ENCODE results near the gene LEAP2.

DNA sequence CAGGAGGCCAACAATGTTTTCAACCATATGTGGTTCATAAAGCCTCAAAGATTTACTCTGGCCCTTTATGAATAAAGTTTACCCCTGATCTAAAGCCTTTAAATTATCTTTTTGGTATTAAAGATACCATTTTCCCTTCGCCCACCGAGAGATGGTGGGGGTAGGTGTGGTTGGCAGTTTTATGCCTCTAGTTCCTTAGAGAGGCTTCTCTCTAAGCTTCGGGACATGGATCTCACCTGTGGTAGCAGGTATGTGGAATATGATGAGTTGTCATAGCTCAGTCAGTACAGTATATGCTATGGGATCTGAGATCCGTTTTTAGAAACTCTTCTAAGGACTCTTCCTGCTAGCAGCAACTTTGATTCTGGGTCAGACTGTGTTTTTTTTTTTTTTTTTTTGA is 4.7 kb upstream of the LEAP2 start:
- TF ChIP-seq EZH2 (IDR thresholded peaks at IDR 0.05) (no peak), EZH2phosphoT487 (IDR thresholded peaks at IDR 0.05) (no peak)
- TF ChIP-seq, protein P1, sequence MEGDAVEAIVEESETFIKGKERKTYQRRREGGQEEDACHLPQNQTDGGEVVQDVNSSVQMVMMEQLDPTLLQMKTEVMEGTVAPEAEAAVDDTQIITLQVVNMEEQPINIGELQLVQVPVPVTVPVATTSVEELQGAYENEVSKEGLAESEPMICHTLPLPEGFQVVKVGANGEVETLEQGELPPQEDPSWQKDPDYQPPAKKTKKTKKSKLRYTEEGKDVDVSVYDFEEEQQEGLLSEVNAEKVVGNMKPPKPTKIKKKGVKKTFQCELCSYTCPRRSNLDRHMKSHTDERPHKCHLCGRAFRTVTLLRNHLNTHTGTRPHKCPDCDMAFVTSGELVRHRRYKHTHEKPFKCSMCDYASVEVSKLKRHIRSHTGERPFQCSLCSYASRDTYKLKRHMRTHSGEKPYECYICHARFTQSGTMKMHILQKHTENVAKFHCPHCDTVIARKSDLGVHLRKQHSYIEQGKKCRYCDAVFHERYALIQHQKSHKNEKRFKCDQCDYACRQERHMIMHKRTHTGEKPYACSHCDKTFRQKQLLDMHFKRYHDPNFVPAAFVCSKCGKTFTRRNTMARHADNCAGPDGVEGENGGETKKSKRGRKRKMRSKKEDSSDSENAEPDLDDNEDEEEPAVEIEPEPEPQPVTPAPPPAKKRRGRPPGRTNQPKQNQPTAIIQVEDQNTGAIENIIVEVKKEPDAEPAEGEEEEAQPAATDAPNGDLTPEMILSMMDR (IDR thresholded peaks at IDR 0.05) = no peak
